ENCODE data around the gene ATP8B4.

Gene ATP8B4

GRCh38 chr15:50131617-50132016 lies 12.6 kb upstream of the ATP8B4 start:
- DNase-seq (ENCODE audit: extremely low spot score), result no peak
- CTCF ChIA-PET, result interaction anchor here (0.9 kb wide), 1 partner anchor 13 kb away, joined by 3 read pairs; no protein-coding TSS in a partner anchor
- POLR2A ChIA-PET, result no interaction called here
- no peak for TF ChIP-seq CTCF (IDR thresholded peaks at IDR 0.05; ENCODE audit: control extremely low read depth, extremely low read depth, low read depth, missing control alignments)

DNA sequence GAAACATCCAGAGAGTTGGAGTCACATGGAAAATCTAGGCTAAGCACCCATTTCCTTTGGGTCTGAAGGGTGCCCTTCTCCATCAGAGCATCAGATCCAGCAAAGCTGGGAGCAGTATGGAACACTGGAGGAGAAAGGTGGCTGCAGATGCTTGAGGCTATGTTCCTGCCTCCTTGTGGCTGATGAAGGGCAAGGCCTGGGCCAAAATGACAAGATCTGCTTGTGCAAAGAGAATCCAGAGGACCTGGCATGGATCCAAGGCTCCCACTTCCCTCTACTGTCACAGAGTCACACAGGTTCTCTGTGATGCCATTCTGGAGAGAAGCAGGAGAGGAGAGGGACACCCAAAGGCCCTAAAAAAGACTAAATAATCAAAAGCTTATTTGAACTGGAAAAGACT lies 9.2 kb upstream of the ATP8B4 start:
- ChIA-PET CTCF (interaction anchor here (0.8 to 1.2 kb wide), 3 partner anchors 9 to 14 kb away, joined by 3 to 6 read pairs (median 4); no protein-coding TSS in a partner anchor), POLR2A (no interaction called here)
- TF ChIP-seq CTCF (IDR thresholded peaks at IDR 0.05; ENCODE audit: control extremely low read depth, extremely low read depth, low read depth, missing control alignments), result no peak
- no peak for DNase-seq (ENCODE audit: extremely low spot score)

GRCh38 chr15:50127255-50127777 lies 8.3 kb upstream of the ATP8B4 start:
- DNase-seq (ENCODE audit: extremely low spot score), result no peak
- no peak for TF ChIP-seq CTCF (IDR thresholded peaks at IDR 0.05; ENCODE audit: control extremely low read depth, extremely low read depth, low read depth, missing control alignments)
- ChIA-PET CTCF (interaction anchor here (0.9 to 1.6 kb wide), 3 partner anchors 11 to 18 kb away, joined by 4 to 6 read pairs (median 5); no protein-coding TSS in a partner anchor), POLR2A (no interaction called here)

DNA sequence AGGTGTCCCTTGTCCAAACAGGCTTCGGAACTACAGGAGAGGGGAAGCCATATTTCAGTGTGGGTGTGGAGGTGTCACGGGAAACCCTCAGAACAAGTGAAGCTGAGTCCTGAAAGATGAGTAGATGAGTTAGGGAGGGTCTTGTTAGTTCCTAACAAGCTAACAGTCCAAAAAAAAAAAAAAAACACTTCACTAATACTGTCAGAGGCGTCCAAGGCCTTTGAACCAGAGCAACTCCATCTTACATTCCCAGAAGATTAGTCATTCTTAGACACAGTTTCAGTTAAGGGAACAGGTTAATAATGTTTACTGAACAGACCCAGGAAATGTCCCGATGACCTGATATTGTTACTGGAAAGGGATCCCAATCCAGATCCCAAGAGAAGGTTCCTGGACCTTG lies 7.0 kb upstream of the ATP8B4 start:
- DNase-seq (ENCODE audit: extremely low spot score), result no peak
- POLR2A ChIA-PET, result no interaction called here
- no peak for TF ChIP-seq CTCF (IDR thresholded peaks at IDR 0.05; ENCODE audit: control extremely low read depth, extremely low read depth, low read depth, missing control alignments)
- CTCF ChIA-PET, result interaction anchor here (0.9 to 2.0 kb wide), 3 partner anchors 10 to 19 kb away, joined by 4 to 8 read pairs (median 5); no protein-coding TSS in a partner anchor

GRCh38 chr15:50124631-50125030 lies 5.6 kb upstream of the ATP8B4 start:
- POLR2A ChIA-PET, result no interaction called here

GRCh38 chr15:50123861-50124557 lies 5.0 kb upstream of the ATP8B4 start:
- CTCF ChIA-PET, result no interaction called here
- POLR2A ChIA-PET, result no interaction called here

More at GRCh38 chr15:50124631-50125030, 5.6 kb upstream of the ATP8B4 start:
- TF ChIP-seq CTCF (IDR thresholded peaks at IDR 0.05; ENCODE audit: control extremely low read depth, extremely low read depth, low read depth, missing control alignments), result no peak
- CTCF ChIA-PET, result no interaction called here
- no peak for DNase-seq (ENCODE audit: extremely low spot score)

More at GRCh38 chr15:50123861-50124557, 5.0 kb upstream of the ATP8B4 start:
- no peak for DNase-seq (ENCODE audit: extremely low spot score)
- no peak for TF ChIP-seq CTCF (IDR thresholded peaks at IDR 0.05; ENCODE audit: control extremely low read depth, extremely low read depth, low read depth, missing control alignments)

Measured in GM10248 (cell line).